Breast epithelium (tissue), 3 donors: ENCODE results near the gene PNMT.

Experiments used
- CTCF ChIP-seq, 3 donors: fragments of 450-650 bp; IDR thresholded peaks; one replicate each; pipeline ENCODE4 v1.5.1; 2016 to 2017; ENCODE audit warnings: antibody characterized with exemption in 3 of 3, mild to moderate bottlenecking in 3 of 3, moderate library complexity in 3 of 3
- POLR2A ChIP-seq: fragments of 450-650 bp; IDR thresholded peaks from one replicate; pipeline ENCODE4 v1.6.1; 2016; ENCODE audit warnings: antibody characterized with exemption, mild to moderate bottlenecking, moderate library complexity
- POLR2AphosphoS5 ChIP-seq, 3 donors: sonication (generic); formaldehyde crosslinking; IDR thresholded peaks; one replicate each; pipeline ENCODE4 v1.6.1; 2017; ENCODE audit warnings: antibody characterized with exemption in 3 of 3

GRCh38 chr17:39631403-39631802 is 36.9 kb upstream of the PNMT start:
- TF ChIP-seq POLR2A: no peak
- no peak for TF ChIP-seq CTCF (IDR thresholded peaks at IDR 0.05)
- no peak for TF ChIP-seq POLR2AphosphoS5 (IDR thresholded peaks at IDR 0.05)
